AG10803 (cell line): ENCODE data around the gene BLNK.

Experiments
- DNase-seq: peaks from one replicate; pipeline ENCODE4 v3.0.0; 2010; ENCODE audit warnings: low read depth
- H3K4me3 ChIP-seq: 2 replicates; pipeline ENCODE4 v1.5.1; 2011; ENCODE audit warnings: mild to moderate bottlenecking, low read length, control low read depth
- TF ChIP-seq, protein P1 (sequence below): conservative IDR thresholded peaks from 2 replicates; pipeline ENCODE4 v1.5.1; 2011; ENCODE audit warnings: mild to moderate bottlenecking, low read length, control low read depth, inconsistent platforms

BLNK gene

DNA sequence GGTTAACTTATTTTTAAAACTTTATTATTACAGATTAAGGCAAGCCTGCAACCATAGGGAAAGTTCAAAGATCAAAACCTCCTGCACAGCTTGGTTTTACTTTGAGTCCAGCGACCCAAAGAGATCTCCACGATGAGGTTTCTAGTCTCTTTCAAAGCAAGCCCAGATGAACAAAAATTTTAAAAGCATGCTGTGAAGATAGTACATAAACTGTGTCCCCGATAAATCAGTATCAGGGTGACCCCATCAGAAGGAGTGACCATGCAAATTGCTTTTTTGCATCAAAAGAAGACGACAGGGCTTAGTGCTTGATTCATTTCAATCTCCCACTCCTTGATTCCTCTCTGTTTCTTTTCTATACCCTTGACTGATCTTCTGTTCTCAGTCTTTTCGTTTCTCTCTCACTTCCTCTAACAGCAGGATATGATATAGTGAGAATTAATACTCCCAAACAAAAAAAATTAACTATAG lies 16.8 kb upstream of the BLNK start:
- TF ChIP-seq, protein P1, sequence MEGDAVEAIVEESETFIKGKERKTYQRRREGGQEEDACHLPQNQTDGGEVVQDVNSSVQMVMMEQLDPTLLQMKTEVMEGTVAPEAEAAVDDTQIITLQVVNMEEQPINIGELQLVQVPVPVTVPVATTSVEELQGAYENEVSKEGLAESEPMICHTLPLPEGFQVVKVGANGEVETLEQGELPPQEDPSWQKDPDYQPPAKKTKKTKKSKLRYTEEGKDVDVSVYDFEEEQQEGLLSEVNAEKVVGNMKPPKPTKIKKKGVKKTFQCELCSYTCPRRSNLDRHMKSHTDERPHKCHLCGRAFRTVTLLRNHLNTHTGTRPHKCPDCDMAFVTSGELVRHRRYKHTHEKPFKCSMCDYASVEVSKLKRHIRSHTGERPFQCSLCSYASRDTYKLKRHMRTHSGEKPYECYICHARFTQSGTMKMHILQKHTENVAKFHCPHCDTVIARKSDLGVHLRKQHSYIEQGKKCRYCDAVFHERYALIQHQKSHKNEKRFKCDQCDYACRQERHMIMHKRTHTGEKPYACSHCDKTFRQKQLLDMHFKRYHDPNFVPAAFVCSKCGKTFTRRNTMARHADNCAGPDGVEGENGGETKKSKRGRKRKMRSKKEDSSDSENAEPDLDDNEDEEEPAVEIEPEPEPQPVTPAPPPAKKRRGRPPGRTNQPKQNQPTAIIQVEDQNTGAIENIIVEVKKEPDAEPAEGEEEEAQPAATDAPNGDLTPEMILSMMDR: no peak
- no peak for DNase-seq
- no peak overlapping the region for H3K4me3 ChIP-seq

DNA sequence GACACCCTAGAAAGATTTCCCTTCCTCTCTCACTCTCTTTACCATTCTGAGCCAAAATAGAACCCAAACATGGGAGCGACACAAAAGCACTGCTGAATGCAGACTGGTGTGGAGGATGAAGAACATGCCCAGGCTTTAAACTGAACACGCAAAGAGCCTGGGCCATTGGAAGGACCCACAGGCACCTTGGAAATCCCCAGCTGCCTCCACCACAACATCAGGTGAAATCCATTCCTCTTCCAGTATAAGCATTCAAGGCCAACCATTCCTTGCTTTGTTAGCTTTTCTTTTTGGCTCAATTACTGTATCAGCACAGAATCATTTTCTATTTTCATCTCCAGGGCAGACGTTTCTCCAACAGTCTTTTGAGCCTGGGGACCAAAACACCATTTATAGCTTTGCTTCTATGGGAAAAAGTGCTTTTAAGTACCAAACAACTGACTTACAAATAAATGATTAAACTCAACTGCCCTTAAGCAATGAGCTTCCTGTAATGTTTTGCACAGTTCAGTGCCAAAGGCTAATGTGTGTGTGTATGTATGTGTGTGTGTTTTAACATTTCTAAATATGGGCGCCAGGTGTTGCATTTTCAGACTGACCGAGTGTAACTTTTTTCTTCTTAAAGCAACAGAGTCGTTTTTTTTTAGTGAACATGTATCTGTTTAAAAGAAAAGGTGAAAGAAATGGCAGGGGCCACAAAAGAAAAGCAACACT lies 16.2 kb upstream of the BLNK start:
- TF ChIP-seq, protein P1: no peak
- no peak overlapping the region for H3K4me3 ChIP-seq
- peak; percentile 17 for DNase-seq

DNA sequence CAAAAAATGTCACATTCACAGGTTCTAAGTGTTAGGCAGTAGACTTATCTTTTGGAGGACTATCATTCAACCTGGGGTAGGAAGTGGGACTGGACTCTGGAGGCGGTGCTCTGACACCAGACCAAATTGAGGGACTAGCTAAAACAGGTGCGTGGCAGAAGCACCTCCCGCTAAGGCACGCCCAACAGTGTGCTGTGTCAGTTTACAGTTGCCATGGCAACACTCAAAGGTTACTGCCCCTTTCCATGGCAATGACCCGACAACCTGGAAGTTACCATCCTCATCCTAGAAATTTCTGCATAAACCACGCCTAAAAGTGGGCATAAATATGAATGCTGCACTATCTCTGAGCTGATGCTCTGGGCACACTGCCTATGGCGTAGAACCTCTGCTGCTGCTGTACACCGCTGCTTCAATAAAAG lies 14.0 kb upstream of the BLNK start:
- TF ChIP-seq, protein P1: no peak
- no peak overlapping the region for H3K4me3 ChIP-seq
- DNase-seq: no peak

DNA sequence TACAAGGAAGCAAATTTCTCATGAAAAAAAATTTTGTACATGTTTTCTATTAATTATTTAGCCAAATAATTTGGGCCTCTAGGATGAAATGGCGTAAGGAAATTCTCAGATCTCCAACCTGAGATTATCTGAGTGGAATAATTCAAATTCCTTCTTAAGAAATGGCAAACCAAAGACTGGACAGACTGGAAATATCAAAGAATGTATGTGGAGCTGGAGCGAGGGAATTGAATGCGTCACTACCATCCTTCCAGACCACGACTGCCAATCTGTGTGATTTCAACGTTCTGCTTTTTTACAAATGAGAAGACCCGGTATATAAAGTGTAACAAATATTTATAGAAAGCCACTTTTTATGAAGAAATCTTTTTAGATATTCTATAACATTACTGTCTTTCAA lies 12.4 kb upstream of the BLNK start:
- TF ChIP-seq, protein P1: no peak
- DNase-seq: no peak
- H3K4me3 ChIP-seq: no peak overlapping the region

DNA sequence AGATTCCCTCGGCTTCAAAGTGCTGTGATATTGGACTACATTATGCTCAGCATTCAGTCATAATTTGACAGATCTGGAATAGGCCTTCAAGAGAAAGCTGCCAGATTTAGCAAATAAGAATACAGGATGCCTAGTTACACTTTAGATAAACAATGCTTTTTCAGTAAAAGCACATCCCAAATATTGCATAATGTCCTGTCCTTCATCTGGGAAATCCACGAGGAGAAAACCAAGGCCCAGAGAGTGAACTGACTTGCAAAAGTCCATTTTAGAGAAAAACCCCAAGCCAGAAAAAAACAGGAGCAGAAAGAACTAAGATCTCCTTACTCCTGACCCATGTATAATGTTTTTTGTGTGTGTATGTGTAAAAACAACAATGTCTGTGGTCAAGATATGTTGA lies 12.0 kb upstream of the BLNK start:
- H3K4me3 ChIP-seq: no peak overlapping the region
- no peak for DNase-seq
- TF ChIP-seq, protein P1: no peak

DNA sequence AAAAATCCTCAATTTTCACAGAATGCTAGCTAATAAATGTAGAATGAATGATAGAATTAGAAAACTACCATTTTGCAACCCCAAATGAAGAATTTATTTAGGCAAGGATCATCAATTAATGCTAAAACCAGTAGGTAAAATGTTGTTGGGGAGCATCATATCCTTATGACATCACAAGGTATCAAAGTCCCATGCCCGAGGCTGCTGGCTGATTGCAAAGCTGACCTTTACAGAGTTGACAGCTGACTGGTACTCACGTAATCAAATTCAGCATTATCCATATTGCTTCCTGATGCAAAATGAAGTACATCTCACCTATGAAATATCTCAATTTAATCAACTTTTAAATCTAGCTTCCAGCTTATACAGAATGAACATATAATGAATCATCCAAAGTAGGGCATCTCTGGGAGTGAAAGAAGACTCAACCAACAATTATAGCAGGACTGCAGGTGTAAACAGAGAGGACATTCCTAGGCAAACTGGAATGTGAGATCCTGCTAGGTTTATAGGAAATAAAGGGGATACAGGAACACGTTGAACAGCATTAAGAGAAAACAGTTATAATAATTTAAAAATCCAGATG lies 10.2 kb upstream of the BLNK start:
- H3K4me3 ChIP-seq: no peak overlapping the region
- TF ChIP-seq, protein P1: no peak
- no peak for DNase-seq

DNA sequence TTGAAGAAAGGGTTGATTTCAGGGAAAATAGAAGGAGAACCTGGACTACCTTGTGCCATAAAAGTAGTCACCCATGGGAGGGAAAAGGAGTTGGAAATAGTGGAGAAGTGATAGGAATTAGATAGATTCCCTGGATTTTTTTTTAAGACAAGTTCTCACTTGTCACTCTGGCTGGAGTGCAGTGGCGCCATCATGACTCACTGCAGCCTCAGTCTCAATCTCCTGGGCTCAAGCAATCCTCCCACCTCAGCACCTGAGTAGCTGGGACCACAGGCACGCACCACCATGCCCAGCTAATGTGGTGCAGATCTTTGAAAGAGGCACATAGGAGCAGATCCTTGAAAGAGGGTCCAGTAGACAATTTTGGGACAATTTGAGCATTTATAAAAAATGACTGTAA lies 9.5 kb upstream of the BLNK start:
- no peak overlapping the region for H3K4me3 ChIP-seq
- TF ChIP-seq, protein P1: no peak
- no peak for DNase-seq
